ENCODE measurements around the gene FOXP1.
"Not testable (repeated sequence)": the region's sequence is repeated elsewhere in the genome, so short reads cannot be mapped to it uniquely, and the experiment has no call there.

Gene FOXP1

GRCh38 chr3:71528816-71529215 is 54.7 kb downstream of the FOXP1 start:
- DNase-seq (ENCODE audit: low read depth in 2 of 2) = no peak
- no peak overlapping the region for H3K4me3 ChIP-seq (replicated peaks in 1 of 2; ENCODE audit: low read depth in 2 of 2, low read length in 2 of 2)
- no peak for TF ChIP-seq CTCF (IDR thresholded peaks at IDR 0.05; ENCODE audit: low read depth, low read length)

GRCh38 chr3:71526448-71526847 is 57.1 kb downstream of the FOXP1 start:
- not testable (repeated sequence) for H3K4me3 ChIP-seq (replicated peaks in 1 of 2; ENCODE audit: low read depth in 2 of 2, low read length in 2 of 2); DNase-seq (ENCODE audit: low read depth in 2 of 2)

- no peak overlapping the region for H3K4me3 ChIP-seq (replicated peaks in 1 of 2; ENCODE audit: low read depth in 2 of 2, low read length in 2 of 2)
- TF ChIP-seq CTCF (IDR thresholded peaks at IDR 0.05; ENCODE audit: low read depth, low read length) = no peak
- DNase-seq (ENCODE audit: low read depth in 2 of 2) = no peak
Observed at GRCh38 chr3:71525391-71525790, 58.1 kb downstream of the FOXP1 start.

DNA sequence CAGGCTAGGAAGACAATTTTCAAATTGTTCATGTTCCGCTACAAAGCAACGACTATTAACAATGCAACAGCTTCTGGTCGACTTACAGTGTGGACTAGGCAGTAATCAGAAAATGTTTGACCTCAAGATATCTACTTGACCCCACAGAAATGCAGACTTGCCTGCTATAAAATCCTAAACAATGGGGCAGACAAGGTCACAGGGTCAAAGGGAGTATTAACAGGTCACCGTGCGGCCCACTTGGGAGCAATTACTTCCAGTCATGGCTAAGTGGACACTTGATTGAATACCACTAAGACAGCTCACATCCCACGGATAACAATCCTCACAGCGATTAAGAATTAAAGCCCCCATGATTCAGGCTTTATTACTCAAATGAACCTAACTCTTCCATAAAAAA is 58.9 kb downstream of the FOXP1 start:
- H3K4me3 ChIP-seq (replicated peaks in 1 of 2; ENCODE audit: low read depth in 2 of 2, low read length in 2 of 2) = no peak overlapping the region
- TF ChIP-seq CTCF (IDR thresholded peaks at IDR 0.05; ENCODE audit: low read depth, low read length) = no peak
- no peak for DNase-seq (ENCODE audit: low read depth in 2 of 2)

DNA sequence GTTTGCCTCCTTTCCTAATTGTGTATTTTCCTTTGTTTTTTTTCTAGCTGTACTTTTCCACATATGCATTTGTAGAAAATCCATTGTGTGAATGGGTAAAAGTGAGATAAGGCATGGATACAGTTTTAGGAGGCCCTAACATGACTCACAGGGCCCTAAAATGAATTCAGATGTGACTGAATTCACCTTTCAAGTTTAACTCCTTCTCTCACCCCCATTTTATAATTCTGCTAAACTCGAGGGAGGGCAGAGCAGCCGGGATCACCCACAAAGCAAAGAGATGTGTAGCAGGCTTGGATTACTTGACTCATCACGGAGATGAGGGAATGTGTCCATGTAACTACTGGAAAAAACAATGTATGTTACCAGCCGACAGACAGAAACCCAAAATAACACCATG is 59.9 kb downstream of the FOXP1 start:
- DNase-seq (ENCODE audit: low read depth in 2 of 2) = no peak
- no peak for TF ChIP-seq CTCF (IDR thresholded peaks at IDR 0.05; ENCODE audit: low read depth, low read length)
- no peak overlapping the region for H3K4me3 ChIP-seq (replicated peaks in 1 of 2; ENCODE audit: low read depth in 2 of 2, low read length in 2 of 2)

DNA sequence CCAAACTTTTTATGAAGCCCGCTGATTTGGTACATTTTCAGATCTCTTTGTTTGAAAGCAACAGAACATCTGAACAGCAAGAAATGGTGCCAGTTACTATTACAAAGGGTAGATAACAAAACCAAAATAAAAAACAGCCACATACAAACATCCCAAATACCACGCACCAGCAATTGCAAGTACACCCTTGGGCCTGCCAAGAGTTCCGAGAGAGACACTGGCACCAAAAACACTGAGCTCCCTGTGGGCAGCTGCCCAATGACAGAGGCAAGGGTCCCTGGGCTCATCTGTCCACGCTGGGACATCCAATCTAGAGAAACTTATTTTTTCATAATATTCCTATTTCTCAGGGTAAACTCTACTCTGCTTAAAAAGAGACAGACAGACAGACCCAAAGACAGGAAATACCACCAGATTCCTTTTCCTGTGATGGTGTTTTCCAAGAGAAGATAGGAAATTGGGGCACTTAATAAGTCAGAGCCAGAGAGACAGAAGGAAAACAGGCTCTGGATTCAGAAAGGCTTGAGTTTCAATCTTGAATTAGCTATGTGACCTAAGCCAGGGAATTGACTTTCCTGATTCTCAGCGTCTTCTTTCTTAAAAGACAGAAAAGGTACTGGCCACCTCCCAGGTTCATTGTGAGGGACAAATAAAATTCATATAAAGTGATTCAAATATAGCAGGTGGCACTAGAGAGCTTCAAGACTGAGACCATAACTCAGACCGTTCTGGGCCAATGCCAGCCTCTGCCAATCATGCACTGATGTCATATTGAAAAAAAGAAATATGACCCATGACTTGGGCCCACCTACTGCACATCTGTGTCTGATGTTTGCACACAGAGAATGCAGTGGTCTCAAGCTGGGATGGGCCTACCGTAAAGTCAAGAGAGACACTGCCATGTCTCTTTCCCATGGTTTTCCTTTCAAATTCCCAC is 61.3 kb downstream of the FOXP1 start:
- TF ChIP-seq CTCF (IDR thresholded peaks at IDR 0.05; ENCODE audit: low read depth, low read length) = no peak
- peak in 1 of 2 donors; percentile 15 for DNase-seq (ENCODE audit: low read depth in 2 of 2)
- H3K4me3 ChIP-seq (replicated peaks in 1 of 2; ENCODE audit: low read depth in 2 of 2, low read length in 2 of 2) = no peak overlapping the region

DNA sequence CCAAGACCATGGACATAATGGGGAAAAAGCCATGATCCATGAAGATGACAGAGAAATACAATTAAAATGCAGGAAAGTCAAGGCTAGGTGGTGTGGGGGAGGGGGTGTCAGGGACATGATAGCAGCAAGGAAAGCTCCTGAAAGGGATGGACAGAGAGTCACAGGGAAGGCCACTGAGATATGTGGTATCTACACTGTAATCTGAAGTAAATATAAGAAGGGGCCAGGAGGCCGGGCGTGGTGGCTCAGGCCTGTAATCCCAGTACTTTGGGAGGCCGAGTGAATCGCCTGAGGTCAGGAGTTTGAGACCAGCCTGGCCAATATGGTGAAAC is 62.5 kb downstream of the FOXP1 start:
- no peak for TF ChIP-seq CTCF (IDR thresholded peaks at IDR 0.05; ENCODE audit: low read depth, low read length)
- H3K4me3 ChIP-seq (replicated peaks in 1 of 2; ENCODE audit: low read depth in 2 of 2, low read length in 2 of 2) = no peak overlapping the region
- no peak for DNase-seq (ENCODE audit: low read depth in 2 of 2)

Measured in cardiac fibroblast (primary cell).